Measurements from ENCODE around the gene C3orf18. TPM values are rescaled to one million over a fixed set of nuclear protein-coding genes. Genes with fewer than 3 reads are reported as not detected.
A peak's percentile ranks its signal among the peaks of the same experiment; 100 is the strongest.

C3orf18 gene
- total and polyA plus RNA-seq, 2 experiments from 2014 or later: 2.4 to 7.7 TPM

DNA sequence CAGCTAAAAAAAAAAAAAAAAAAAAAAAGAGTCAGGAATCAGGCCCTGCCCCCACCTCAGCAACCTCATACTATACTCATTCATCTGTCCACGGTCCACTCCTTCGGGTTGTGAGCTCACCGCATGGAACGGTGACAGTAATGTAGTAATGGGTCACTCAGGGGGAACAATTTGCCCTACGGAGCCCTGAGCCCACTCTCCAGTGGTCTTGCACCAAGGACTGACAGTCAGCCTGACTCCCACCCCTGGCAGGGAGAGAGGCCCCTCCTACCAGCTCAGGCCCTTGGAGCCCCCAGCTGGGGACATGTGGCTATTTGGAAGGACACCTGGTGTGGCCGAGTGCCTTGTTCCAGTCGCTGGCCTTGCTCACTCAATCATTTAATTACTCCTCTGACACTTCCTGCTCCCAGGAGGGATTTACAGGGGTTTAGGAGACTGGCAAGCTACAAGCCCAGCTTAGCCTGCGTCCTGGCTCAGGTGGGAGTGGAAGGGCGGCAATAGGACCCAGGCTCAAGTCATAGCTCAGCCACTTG, 44.2 kb downstream of the C3orf18 start (continued):
- TF ChIP-seq, protein P1, sequence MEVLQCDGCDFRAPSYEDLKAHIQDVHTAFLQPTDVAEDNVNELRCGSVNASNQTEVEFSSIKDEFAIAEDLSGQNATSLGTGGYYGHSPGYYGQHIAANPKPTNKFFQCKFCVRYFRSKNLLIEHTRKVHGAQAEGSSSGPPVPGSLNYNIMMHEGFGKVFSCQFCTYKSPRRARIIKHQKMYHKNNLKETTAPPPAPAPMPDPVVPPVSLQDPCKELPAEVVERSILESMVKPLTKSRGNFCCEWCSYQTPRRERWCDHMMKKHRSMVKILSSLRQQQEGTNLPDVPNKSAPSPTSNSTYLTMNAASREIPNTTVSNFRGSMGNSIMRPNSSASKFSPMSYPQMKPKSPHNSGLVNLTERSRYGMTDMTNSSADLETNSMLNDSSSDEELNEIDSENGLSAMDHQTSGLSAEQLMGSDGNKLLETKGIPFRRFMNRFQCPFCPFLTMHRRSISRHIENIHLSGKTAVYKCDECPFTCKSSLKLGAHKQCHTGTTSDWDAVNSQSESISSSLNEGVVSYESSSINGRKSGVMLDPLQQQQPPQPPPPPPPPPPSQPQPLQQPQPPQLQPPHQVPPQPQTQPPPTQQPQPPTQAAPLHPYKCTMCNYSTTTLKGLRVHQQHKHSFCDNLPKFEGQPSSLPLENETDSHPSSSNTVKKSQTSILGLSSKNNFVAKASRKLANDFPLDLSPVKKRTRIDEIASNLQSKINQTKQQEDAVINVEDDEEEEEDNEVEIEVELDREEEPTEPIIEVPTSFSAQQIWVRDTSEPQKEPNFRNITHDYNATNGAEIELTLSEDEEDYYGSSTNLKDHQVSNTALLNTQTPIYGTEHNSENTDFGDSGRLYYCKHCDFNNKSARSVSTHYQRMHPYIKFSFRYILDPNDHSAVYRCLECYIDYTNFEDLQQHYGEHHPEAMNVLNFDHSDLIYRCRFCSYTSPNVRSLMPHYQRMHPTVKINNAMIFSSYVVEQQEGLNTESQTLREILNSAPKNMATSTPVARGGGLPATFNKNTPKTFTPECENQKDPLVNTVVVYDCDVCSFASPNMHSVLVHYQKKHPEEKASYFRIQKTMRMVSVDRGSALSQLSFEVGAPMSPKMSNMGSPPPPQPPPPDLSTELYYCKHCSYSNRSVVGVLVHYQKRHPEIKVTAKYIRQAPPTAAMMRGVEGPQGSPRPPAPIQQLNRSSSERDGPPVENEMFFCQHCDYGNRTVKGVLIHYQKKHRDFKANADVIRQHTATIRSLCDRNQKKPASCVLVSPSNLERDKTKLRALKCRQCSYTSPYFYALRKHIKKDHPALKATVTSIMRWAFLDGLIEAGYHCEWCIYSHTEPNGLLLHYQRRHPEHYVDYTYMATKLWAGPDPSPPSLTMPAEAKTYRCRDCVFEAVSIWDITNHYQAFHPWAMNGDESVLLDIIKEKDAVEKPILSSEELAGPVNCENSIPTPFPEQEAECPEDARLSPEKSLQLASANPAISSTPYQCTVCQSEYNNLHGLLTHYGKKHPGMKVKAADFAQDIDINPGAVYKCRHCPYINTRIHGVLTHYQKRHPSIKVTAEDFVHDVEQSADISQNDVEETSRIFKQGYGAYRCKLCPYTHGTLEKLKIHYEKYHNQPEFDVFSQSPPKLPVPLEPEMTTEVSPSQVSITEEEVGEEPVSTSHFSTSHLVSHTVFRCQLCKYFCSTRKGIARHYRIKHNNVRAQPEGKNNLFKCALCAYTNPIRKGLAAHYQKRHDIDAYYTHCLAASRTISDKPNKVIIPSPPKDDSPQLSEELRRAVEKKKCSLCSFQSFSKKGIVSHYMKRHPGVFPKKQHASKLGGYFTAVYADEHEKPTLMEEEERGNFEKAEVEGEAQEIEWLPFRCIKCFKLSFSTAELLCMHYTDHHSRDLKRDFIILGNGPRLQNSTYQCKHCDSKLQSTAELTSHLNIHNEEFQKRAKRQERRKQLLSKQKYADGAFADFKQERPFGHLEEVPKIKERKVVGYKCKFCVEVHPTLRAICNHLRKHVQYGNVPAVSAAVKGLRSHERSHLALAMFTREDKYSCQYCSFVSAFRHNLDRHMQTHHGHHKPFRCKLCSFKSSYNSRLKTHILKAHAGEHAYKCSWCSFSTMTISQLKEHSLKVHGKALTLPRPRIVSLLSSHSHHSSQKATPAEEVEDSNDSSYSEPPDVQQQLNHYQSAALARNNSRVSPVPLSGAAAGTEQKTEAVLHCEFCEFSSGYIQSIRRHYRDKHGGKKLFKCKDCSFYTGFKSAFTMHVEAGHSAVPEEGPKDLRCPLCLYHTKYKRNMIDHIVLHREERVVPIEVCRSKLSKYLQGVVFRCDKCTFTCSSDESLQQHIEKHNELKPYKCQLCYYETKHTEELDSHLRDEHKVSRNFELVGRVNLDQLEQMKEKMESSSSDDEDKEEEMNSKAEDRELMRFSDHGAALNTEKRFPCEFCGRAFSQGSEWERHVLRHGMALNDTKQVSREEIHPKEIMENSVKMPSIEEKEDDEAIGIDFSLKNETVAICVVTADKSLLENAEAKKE (CRISPR knock-in tag; IDR thresholded peaks at IDR 0.05): no peak
- TF ChIP-seq, protein P2, sequence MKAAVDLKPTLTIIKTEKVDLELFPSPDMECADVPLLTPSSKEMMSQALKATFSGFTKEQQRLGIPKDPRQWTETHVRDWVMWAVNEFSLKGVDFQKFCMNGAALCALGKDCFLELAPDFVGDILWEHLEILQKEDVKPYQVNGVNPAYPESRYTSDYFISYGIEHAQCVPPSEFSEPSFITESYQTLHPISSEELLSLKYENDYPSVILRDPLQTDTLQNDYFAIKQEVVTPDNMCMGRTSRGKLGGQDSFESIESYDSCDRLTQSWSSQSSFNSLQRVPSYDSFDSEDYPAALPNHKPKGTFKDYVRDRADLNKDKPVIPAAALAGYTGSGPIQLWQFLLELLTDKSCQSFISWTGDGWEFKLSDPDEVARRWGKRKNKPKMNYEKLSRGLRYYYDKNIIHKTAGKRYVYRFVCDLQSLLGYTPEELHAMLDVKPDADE (IDR thresholded peaks at IDR 0.05): no peak
- TF ChIP-seq NANOG (IDR thresholded peaks at IDR 0.05; ENCODE audit: borderline replicate concordance) (no peak), ZNF331 (CRISPR knock-in tag; IDR thresholded peaks at IDR 0.05; ENCODE audit: low read depth) (no peak)

- peaks cover 9% of the 10 kb centered on the region for H3F3A ChIP-seq (replicated peaks; ENCODE audit: low read depth)
- H4K20me1 ChIP-seq (replicated peaks; ENCODE audit: insufficient read depth): no peaks in the 10 kb centered on the region
- H3K9me2 ChIP-seq (ENCODE audit: insufficient read depth): no peaks in the 10 kb centered on the region
- H3K4me3 Mint-ChIP-seq: no peak overlapping the region
- no peaks in the 10 kb centered on the region for H3K36me3 Mint-ChIP-seq (ENCODE audit: low read depth)
- H3K27me3 ChIP-seq (ENCODE audit: insufficient read depth): no peaks in the 10 kb centered on the region
- H3K27me3 Mint-ChIP-seq (ENCODE audit: insufficient read depth, low read depth, poor library complexity): peaks cover 33% of the 10 kb centered on the region
- H3K4me3 ChIP-seq: no peak overlapping the region
- H3K9me3 Mint-ChIP-seq: no peaks in the 10 kb centered on the region
- H3K36me3 ChIP-seq (ENCODE audit: insufficient read depth): no peaks in the 10 kb centered on the region; the same call in 1 of the 2 replicates
- H3K79me2 ChIP-seq (replicated peaks; ENCODE audit: insufficient read depth): no peaks in the 10 kb centered on the region
- H2AFZ ChIP-seq: no peak overlapping the region
- TF ChIP-seq ZNF331 (CRISPR knock-in tag; IDR thresholded peaks at IDR 0.05; ENCODE audit: low read depth) (no peak), EZH2 (IDR thresholded peaks at IDR 0.05; ENCODE audit: low read depth, unreplicated experiment) (no peak), NANOG (IDR thresholded peaks at IDR 0.05; ENCODE audit: borderline replicate concordance) (no peak), ZNF114 (CRISPR knock-in tag; IDR thresholded peaks at IDR 0.05) (no peak)
- H3K27ac ChIP-seq (ENCODE audit: low read depth): no peak overlapping the region
- H3K4me1 ChIP-seq (ENCODE audit: insufficient read depth): peaks cover 54% of the 10 kb centered on the region
- H3K4me2 ChIP-seq: 0 out of 2 replicates have a peak overlapping the region, but pooled peaks have one; percentile 72
- no peak for DNase-seq (ENCODE audit: low spot score)
- H3K27ac Mint-ChIP-seq: no peak overlapping the region
- peaks cover 82% of the 10 kb centered on the region for H3K4me1 Mint-ChIP-seq
- ATAC-seq: no peak
Observed at GRCh38 chr3:50521572-50521971, 46.0 kb downstream of the C3orf18 start.

Measured in GM23338 (cell line).